Dermis microvascular lymphatic vessel endothelial cell (primary cell): ENCODE measurements around the gene KRT77. TPM values are rescaled to one million over a fixed set of nuclear protein-coding genes. Genes with fewer than 3 reads are reported as not detected.
"Not testable (repeated sequence)": the region's sequence is repeated elsewhere in the genome, so short reads cannot be mapped to it uniquely, and the experiment has no call there.

ENCODE experiments used
- DNase-seq, 2 donors: peaks; one replicate each; pipeline versions ENCODE4 v3.0.0 to v3.0.0-alpha.2; 2010; ENCODE audit warnings: low read depth in 2 of 2
- total RNA-seq: library from RNA; depleted of rRNA; stranded (reverse); fragments of >200 nt; gene quantifications from 2 replicates; pipeline ENCODE4 v1.2.1, GENCODE V29; 2014

KRT77 gene
- total RNA-seq, 1 donor from 2014 or later = not detected

DNA sequence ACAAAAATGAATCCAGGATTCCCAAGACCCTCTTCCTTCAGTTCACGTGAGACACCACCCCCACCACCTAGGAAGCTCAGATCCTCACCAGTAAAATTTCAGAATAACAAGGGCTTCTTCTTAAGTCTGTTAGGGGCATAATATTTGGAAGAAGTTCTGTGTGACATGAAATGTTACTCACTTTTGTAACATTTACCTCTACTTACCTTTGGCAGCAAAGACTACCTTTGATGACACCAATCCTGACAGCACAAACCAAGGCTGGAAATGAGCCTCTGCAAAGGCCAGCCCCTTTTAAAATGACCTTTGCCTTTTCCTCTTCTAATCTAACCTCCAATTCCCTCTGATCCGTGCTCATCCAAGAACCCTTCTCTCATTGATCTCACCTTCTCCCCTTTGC is 19.4 kb upstream of the KRT77 start:
- DNase-seq = no peak

DNA sequence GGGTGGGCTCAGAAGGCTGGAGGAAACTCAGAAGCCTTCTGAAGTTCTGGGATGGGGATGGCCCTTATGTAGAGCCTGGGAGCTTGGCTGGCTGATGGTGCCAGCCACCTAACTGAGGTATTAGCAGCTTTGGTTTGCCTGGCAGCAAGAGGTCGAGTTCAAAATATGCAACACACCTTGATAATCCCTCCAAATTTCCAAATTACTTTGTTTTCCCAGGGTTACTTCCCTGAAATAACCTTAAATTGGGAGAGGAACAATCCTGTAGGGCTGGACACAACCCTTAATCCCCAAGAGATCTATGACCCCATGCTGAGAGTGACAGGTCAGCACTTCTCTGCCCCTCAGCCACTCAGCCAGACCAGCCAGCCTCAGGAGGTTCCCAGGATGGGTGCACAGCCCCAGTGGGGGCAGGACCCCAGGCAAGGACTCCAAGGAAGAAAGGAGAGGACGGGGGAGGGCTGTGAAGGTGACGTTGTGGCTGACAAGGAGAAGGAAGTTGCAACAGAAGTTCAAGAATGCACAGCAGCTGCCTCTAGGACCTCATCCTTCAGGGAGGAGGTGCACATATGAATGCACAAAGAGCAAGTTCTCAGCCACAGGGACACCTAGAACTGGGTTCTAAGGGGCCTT is 18.6 kb upstream of the KRT77 start:
- DNase-seq = no peak

DNA sequence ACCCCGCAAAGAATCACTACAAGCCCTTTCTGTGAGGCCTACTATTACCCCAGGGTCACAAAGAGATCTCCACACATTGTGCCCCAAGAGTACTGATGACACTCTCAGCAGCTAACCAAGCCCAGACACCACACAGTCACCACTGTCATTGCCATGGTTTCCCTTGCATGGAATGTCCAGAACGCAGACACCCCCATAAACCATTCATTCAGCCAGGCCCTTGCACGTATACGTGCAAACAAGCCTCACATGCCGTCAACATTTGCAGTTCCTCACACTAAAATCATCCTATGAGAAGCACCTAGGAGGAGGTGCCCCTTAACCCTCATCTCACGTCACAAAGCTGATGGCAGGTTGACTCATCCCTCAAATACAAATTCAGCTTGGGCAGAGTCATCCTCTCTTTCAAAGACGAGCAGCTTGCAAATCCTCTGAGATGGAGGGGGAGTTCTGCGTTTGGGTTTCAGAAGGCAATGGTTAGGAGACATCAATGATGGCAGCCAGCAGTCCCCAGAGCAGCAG is 17.1 kb upstream of the KRT77 start:
- DNase-seq = no peak

DNA sequence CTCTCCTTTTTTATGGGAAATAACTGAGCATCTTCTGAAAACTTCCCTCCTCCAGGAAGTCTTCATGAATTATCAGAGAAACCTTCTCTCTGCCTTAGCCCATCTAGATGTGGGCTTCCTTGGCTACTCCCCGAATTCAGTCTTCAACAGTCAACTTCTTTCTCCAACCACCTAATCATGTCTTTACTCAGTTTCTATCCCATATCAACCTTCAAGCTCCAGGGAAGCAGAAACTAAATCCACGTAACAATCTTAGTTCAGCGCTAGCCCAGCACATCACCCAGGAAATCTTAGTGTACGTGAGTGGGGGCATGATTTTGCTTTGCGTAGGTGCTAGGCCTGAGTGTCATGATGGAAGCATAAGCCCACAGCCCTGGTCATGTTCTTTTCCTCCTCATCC is 12.7 kb upstream of the KRT77 start:
- no peak for DNase-seq

DNA sequence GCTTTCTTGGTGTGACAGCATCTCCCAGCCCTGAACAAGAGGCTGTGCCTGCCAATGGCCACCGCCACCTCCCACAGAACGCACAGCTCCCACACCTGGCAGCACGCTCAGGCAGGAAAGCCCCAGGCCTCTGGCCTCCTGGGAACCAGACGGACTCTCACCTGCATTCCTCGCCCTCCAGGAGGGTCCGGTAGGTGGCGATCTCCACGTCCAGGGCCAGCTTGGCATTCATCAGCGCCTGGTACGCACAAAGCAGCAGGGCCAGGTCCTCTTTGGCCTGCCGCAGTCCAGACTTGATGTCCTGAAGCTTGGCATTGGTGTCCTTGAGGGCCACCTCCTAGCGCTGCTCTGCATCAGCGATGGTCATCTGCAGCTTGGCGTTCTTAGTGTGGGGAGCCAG is 12.1 kb upstream of the KRT77 start:
- no peak for DNase-seq

DNA sequence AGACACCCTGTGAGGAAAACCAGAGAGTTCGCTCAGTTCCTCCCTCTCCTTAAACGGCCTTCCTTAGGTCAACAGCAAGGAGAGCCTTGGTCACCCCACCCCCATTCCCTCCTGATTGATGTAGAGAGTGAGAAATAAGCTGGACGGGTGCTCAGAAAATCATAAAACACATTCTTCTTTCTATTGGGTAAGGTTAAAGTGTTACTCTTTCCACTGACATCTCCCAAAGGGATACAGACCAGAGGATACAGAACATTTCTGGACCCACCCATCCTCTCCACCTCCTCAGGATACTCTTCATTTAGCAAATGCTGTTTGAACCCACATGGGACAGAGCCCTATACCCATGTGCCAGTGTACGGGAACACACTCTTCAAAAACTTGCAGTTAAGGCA is 11.6 kb upstream of the KRT77 start:
- DNase-seq = no peak

DNA sequence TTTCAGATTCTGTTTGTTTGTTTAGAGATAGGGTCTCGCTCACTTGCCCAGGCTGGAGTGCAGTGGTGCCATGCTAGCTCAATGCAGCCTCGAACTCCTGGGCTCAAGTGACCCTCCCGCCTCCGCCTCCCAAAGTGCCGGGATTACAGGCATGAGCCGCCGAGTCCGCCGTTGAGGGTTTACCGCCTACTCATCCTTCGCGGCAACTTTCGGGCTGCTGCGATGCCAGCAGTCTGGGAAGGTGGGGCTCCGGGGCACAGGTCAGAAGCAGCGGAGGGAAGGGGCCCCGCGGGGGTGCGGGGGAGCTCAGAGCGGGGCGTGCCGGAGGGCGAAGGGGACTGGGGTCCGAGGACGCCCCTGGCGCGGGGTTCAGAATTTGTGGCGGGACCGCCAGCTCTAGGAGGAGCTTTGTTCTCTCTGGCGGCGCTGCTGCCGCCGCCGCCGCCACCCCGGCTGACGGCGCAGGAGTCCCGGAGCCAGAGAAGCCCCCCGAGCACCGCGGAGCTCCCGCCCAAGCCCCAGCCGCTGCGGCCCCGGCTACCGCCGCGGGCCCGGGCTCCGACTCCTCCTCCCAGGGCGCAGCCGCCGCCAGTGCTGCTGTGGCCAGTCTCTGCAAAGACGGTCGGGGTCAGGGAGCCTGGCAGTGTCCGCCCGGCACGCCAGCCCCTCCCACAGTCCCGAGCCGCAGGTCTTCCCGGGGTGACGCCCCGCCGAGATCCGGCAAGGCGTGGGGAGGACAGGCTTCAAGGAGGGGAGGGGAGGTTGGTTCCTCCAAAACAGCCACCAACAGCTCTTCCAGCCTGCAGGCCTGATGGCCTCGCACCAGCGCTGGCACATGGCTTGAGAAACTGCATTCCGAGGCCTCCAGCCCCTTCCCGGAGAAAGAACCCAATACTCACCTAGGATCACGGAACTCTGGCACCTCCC is 10.9 kb upstream of the KRT77 start:
- no peak for DNase-seq

DNA sequence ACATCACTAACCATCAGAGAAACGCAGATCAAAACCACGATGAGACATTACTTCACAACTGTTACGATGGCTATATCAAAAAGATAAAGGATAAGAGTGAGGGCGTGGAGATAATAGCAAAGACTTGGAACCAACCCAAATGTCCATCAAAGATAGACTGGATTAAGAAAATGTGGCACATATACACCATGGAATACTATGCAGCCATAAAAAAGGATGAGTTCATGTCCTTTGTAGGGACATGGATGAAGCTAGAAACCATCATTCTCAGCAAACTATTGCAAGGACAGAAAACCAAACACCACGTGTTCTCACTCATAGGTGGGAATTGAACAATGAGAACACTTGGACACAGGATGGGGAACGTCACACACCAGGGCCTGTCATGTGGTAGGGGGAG is 8.8 kb upstream of the KRT77 start:
- DNase-seq = not testable (repeated sequence)

DNA sequence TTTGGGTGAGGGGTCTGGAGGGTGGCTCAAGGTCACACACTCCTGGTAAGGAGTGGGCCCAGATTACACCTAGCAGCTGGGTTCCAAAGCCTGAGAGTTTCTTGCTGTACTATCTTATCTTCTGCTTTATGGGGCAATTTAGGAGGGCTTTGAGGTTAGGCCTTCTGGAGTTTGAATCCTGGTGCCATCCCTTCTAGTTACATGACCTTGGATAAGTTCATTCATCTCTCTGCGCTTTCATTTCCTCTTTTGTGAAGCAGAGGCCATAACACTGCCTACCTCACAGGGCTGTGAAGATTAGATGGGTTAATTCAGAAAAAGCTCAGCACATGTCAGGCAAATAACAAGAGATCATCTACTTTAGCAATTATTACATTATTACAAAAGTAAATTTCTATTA is 7.4 kb upstream of the KRT77 start:
- DNase-seq = no peak

DNA sequence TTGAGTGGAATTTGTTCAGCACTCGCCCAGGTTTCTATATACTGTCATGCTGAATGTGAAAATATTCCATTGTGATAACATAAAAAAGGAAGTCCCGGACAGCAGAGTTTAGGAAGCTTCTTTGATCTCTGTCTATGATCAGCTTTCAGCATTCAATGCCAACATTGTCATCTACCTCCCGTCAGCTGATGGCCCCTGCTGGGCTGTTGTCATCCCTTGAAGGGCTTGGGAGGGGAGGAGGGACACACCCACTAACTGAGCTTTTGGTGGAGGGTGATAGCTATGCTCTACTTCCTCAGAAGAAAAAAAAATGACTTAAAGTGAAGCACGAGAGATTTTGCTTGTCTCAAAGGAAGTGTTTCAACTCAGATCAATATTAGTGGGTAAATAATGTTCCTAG is 4.7 kb upstream of the KRT77 start:
- DNase-seq = peak in 1 of 2 donors; percentile 11

DNA sequence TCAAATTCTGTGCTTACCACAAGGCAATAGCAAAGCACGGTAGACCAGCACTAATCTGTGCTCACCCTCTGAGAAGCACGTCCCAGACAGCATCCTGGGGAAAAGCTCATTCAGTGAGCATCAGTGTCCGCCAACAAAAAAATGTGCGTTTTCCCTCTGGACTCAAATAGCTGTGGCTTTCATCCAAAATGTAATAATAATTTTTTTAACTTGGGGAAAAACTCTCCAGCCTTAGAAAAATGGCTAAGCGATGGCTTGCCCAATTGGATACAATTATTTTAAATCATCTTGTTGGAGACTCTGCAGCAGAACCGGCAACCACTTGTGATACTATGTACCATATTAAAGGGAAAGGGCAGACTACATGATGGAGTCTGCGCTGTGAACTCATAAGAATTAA is 1.1 kb upstream of the KRT77 start:
- DNase-seq = no peak

DNA sequence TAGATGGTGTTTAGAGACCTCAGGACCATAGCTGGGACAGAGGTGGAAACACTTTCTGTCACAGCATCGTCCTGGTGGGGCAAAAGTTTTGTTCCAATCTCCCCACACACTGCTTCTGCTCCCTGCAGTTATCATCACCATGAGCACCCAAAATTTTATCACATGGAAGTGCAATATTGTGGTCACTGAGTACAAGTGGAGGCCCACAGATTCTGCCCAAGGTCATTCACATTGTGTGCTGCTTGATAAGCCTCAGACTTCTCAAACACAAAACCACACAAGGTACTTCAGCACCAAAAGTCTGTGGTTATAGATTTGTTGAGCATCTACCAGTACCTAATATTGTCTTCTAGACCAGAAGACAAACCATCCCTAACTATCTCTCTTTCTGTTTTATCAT is 554 bp upstream of the KRT77 start:
- no peak for DNase-seq

DNA sequence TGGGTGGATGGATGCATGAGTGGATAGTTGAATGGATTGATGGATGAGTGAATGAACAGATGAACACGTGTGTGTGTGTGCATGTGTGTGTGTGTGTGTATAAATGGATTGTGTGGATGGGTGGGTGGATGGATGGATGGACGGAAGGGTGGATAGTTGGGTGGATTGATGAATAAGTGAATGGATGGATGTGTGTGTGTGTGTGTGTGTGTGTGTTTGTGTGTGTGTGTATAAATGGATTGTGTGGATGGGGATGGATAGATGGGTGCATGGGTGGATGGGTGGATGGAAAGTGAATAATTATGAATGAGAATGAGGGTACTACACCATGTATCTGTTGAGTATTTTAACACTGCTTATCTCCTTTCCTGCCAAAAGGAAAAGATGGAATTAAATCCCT is 986 bp downstream of the KRT77 start:
- DNase-seq = no peak

DNA sequence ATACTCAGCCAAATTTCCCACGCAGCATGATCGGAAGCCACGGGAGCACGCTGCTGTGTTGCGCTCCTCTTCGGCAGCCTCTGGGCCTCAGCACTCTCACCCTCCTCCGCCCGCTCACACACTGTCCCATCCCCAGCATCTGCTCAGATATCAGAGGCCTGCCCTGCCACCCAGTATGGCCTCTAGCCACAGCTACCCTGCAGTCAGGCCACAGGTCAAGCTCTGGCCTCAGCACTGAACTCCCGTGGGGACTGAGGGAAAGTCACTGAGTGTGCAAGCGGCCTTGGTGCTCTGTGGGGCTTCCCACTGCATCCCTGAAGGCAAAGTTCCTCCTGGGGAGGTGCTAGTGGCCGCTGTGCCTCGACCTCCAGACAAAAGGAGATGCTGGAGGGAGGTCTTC is 2.0 kb downstream of the KRT77 start:
- no peak for DNase-seq

DNA sequence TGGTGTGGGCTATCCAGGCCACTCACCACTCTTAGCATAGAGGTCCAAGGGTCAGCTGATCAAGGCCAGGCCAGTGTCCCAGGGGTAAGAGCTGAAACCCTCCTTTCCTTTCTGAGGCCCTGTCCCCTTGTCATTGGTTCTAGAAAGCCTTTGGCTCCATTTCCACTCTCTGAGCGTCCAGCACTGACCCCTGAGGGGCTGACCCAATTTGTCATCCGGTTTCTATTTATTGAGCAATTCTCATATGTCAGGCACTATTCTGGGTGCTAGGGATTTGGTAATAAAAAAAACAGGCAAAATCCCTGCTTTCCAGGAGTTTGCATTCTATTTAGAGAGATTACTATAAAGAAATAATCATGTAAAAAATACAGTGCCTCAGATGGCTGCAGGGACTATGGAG is 3.4 kb downstream of the KRT77 start:
- DNase-seq = no peak

DNA sequence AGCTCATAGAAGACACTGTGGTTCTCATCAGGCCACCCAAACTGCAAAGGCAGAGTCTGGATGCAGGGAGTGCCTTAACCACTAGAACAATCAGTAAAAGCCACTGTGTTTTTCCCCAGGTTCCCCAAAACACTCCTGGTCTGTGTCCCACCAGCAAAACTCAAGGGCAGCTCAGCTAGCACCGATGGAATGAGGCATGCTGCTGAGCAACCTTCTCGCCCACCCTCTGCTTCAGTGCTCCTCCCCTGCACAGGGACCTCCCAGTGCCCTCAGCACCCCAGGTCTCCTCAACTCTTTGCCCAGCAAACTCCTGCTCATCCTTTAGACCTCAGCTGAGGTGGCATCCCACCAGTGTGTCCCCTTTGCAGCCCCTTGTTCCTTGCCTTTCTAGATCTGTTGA is 4.0 kb downstream of the KRT77 start:
- DNase-seq = no peak

DNA sequence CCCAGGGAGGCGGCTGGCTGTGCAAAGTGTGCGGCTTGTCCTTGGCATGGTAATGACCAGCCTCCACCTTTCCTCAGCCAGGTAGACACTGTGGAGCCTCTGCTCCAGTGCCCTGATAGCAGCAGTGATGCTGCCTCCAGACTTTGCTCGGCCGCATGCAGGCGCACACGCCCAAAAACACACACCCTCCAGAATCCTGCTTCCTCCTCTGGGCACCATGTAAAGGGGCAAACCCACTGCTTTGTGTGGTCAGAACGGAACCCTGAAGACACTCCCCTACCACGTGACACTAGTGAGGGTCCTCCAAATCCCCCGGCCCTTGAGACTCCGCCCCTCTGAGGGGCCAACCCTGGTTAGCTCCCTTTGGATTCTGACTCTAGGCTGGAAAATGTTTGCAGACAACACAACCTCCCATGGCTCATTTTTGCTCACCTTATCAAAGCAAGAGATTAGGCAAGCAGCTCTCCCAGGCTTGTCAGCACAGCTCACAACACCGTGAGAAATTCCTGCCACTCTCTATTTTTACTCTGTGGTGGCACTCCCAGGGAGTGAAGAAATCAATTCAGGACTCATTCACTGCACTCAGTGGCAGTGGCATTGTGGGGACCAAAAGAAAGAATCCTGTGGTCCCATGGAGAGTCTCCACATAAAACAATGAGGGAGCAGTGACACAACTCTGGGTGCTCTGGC is 4.5 kb downstream of the KRT77 start:
- DNase-seq = no peak

DNA sequence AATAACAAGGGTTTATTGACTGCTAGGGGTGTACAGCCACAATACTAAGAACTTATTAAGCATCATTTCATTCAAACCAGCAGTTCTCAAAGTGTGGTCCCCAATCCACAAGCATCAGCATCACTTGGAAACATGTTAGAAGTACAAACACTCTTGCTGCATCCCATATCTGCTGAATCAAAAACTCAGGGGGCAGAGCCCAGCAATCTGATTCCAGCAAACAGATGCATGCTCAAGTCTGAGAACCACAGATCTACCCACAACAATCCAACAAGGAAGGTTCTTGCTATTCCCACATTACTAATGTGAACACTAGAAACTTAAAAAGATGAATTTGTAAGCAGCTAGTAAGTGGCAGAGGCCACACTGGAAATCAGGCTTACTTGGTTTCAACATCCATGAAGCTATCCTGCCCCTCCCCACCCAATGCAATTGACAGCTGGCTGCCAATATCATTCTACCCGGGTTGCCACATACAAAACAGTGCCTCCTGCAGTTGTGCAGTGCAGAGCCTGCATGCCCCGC is 6.2 kb downstream of the KRT77 start:
- no peak for DNase-seq

DNA sequence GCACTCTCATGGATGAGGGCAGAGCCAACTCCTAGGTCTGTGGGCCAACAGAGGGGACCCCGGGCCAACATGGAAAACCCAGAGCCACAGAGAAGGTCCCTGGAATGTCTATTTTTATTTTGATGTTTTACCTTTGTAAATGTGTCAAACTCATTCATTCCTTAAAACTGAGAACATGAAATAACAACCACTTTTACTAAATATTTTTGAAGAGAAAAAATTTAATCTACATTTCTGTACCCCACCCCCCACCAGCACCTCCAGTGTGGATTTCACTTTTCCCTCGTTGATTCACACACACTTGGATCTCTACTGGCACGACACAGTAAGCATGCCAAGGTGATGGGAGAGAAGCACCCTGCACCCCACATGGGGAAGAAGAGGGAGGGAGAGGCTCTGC is 6.7 kb downstream of the KRT77 start:
- no peak for DNase-seq

DNA sequence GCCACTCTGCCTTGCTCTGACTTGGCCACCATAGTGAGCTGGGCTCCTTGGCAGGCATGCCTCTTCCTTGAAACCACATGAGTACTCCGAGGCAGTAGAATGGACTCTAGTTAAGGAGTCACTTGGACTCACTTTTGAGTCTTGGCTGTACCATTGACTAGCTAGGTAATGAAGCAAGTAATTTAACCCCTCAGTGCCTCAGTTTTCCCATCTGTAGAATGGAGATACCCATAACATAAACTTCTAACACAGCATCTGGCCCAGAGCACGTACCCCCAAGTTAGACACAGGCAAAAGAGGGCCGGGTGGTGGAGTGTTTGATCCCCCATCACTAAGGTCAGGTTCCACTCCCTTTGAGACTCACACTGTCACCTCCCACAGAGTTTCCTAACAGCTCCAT is 8.3 kb downstream of the KRT77 start:
- DNase-seq = no peak

DNA sequence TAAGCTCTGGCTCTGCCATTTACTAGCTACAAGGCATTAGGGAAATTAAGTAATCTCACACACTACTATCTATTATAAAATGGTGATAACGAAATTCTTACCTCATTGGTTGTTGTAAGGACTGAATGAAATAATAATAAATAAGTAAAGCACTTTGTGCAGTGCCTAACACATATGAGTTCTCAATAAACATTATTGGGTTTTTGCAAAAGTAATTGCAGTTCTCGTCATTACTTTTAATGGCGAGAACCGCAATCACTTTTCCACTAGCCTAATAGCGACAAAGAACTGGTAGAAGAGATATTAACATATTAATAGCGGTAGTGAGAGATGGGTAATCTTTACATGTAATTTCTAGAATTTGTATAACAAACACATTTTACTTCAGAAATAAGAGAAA is 9.2 kb downstream of the KRT77 start:
- no peak for DNase-seq

DNA sequence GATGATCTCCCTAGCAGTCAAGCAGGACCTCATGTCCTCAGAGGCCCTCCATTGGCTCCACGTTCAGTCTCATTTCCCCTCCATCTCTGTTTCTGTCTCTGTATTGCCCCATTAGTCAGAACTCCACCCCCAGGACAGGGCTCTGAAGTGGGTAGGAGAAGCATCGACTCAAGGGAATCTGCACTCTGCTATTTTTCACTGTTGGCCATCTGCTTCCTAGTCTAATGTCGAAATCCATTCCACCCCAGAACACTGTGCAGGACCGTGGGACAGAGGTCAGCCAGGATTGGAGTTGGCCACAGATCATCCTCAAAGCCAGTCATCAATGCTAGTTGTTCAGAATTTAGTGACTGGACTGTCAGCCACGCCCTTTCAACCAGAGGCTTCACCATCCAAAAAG is 10.1 kb downstream of the KRT77 start:
- DNase-seq = no peak
